ENCODE results near the gene GALNS. TPM values are rescaled to one million over a fixed set of nuclear protein-coding genes. Genes with fewer than 3 reads are reported as not detected.

GALNS gene
- total and polyA plus RNA-seq, 4 donors = 6.8 to 20.6 (median 10.8) TPM

GRCh38 chr16:88820385-88821025 is 36.2 kb downstream of the GALNS start:
- Histone ChIP-seq H3K4me3 (ENCODE audit: low read depth in 1 of 3, low read length in 3 of 3) (no peak overlapping the region), H3K27ac (ENCODE audit: low read depth in 1 of 2, low read length in 2 of 2) (no peak overlapping the region), H3K27me3 (ENCODE audit: control insufficient read depth in 4 of 4, insufficient read depth in 4 of 4, low read length in 3 of 4) (no peaks in the 10 kb centered on the region), H3K36me3 (ENCODE audit: control insufficient read depth in 4 of 4, insufficient read depth in 3 of 4, low read depth in 1 of 4, low read length in 3 of 4) (peaks cover 0 to 19% (median 3%) of the 10 kb centered on the region in 4 donors), H3K9me3 (ENCODE audit: control insufficient read depth in 4 of 4, low read length in 3 of 4) (no peaks in the 10 kb centered on the region), H3K9ac (ENCODE audit: low read depth in 1 of 2, low read length in 2 of 2) (no peak overlapping the region), H3K4me1 (ENCODE audit: control insufficient read depth in 4 of 4, insufficient read depth in 4 of 4, low read length in 3 of 4) (no peaks in the 10 kb centered on the region)
- WGBS = 93% methylated on average over 20 of the region's 20 CpGs
- no peak for DNase-seq (ENCODE audit: low spot score)
- no peak for TF ChIP-seq TAF1 (conservative IDR thresholded peaks at IDR 0.05)
- no peak for TF ChIP-seq GABPA (IDR thresholded peaks at IDR 0.05 in 1 of 2, conservative IDR thresholded peaks at IDR 0.05 in 1 of 2)
- TF ChIP-seq EGR1 (IDR thresholded peaks at IDR 0.05; ENCODE audit: low read depth in 2 of 2) = no peak

- WGBS = 92% methylated on average over 16 of the region's 16 CpGs
- TF ChIP-seq FOXA2 (IDR thresholded peaks at IDR 0.05) (no peak), HNF4A (conservative IDR thresholded peaks at IDR 0.05) (no peak), ZBTB33 (IDR thresholded peaks at IDR 0.05) (no peak), SP1 (IDR thresholded peaks at IDR 0.05) (no peak), CTCF (IDR thresholded peaks at IDR 0.05; ENCODE audit: low read depth, low read length, missing input control) (no peak), ATF3 (IDR thresholded peaks at IDR 0.05) (no peak), RXRA (IDR thresholded peaks at IDR 0.05) (no peak), REST (IDR thresholded peaks at IDR 0.05) (no peak), TAF1 (conservative IDR thresholded peaks at IDR 0.05) (no peak), RAD21 (IDR thresholded peaks at IDR 0.05) (no peak), GABPA (IDR thresholded peaks at IDR 0.05 in 1 of 2, conservative IDR thresholded peaks at IDR 0.05 in 1 of 2) (no peak), NR2F2 (IDR thresholded peaks at IDR 0.05) (no peak), FOXA1 (IDR thresholded peaks at IDR 0.05) (no peak), EGR1 (IDR thresholded peaks at IDR 0.05; ENCODE audit: low read depth in 2 of 2) (no peak), MAX (IDR thresholded peaks at IDR 0.05) (no peak), HNF4G (IDR thresholded peaks at IDR 0.05) (no peak), JUND (IDR thresholded peaks at IDR 0.05) (no peak), YY1 (IDR thresholded peaks at IDR 0.05) (no peak)
- Histone ChIP-seq H3K4me1 (ENCODE audit: control insufficient read depth in 4 of 4, insufficient read depth in 4 of 4, low read length in 3 of 4) (no peaks in the 10 kb centered on the region), H3K9me3 (ENCODE audit: control insufficient read depth in 4 of 4, low read length in 3 of 4) (no peaks in the 10 kb centered on the region), H3K9ac (ENCODE audit: low read depth in 1 of 2, low read length in 2 of 2) (no peak overlapping the region), H3K27me3 (ENCODE audit: control insufficient read depth in 4 of 4, insufficient read depth in 4 of 4, low read length in 3 of 4) (no peaks in the 10 kb centered on the region), H3K36me3 (ENCODE audit: control insufficient read depth in 4 of 4, insufficient read depth in 3 of 4, low read depth in 1 of 4, low read length in 3 of 4) (peaks cover 0 to 15% (median 3%) of the 10 kb centered on the region in 4 donors), H3K4me3 (ENCODE audit: low read depth in 1 of 3, low read length in 3 of 3) (no peak overlapping the region), H3K27ac (ENCODE audit: low read depth in 1 of 2, low read length in 2 of 2) (no peak overlapping the region)
- DNase-seq (ENCODE audit: low spot score) = no peak
These were observed 37.6 kb downstream of the GALNS start for GRCh38 chr16:88819126-88819525.
